ENCODE results near the gene BTRC.

DNA sequence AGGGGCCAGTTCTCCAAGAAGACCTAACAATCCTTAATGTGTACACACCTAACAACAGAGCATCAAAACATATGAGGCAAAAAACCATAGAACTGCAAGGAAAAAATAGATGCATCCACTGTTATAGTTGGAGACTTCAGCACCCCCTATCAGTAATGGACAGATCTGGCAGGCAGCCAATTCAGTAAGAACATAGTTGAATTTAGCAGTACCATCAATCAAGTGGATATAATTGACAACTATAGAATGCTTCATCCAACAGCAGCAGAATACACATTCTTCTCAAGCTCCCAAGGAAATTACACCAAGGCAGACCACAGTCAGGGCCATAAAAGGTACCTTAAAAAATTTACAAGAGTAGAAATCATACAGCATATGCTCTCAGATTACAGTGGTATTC, 191.9 kb downstream of the BTRC start:
- TF ChIP-seq, protein P1, sequence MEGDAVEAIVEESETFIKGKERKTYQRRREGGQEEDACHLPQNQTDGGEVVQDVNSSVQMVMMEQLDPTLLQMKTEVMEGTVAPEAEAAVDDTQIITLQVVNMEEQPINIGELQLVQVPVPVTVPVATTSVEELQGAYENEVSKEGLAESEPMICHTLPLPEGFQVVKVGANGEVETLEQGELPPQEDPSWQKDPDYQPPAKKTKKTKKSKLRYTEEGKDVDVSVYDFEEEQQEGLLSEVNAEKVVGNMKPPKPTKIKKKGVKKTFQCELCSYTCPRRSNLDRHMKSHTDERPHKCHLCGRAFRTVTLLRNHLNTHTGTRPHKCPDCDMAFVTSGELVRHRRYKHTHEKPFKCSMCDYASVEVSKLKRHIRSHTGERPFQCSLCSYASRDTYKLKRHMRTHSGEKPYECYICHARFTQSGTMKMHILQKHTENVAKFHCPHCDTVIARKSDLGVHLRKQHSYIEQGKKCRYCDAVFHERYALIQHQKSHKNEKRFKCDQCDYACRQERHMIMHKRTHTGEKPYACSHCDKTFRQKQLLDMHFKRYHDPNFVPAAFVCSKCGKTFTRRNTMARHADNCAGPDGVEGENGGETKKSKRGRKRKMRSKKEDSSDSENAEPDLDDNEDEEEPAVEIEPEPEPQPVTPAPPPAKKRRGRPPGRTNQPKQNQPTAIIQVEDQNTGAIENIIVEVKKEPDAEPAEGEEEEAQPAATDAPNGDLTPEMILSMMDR (IDR thresholded peaks at IDR 0.05), result no peak
- no peak for TF ChIP-seq POLR2A (IDR thresholded peaks at IDR 0.05)

All from lower leg skin (tissue), 3 donors.